Thoracic aorta (tissue), 2 donors: ENCODE data around the gene PARP6. TPM values are rescaled to one million over a fixed set of nuclear protein-coding genes. Genes with fewer than 3 reads are reported as not detected.

ENCODE experiments used
- ATAC-seq: fragments of 150-250 bp; one replicate; pipeline ENCODE4 v1.8.0; 2017; ENCODE audit warnings: low read depth; ENCODE audit not compliant: insufficient number of reproducible peaks, low FRiP score
- DNase-seq: peaks from one replicate; pipeline ENCODE4 v3.0.0-alpha.2; 2020; ENCODE audit warnings: low spot score
- H3K27ac ChIP-seq, 2 donors: fragments of 200-600 bp; sonication (generic); 1 replicate in 1 of 2; 2 replicates in 1 of 2; pipeline ENCODE4 v1.5.1; 2016; ENCODE audit warnings: mild to moderate bottlenecking in 2 of 2, moderate library complexity in 2 of 2
- H3K27me3 ChIP-seq: fragments of 200-600 bp; sonication (generic); replicated peaks from 2 replicates; pipeline ENCODE4 v1.6.0; 2016; ENCODE audit warnings: mild to moderate bottlenecking; ENCODE audit not compliant: insufficient read depth
- H3K36me3 ChIP-seq: fragments of 200-600 bp; sonication (generic); one replicate; pipeline ENCODE4 v1.5.1; 2016
- H3K4me1 ChIP-seq, 2 donors: fragments of 200-600 bp; sonication (generic); 1 replicate in 1 of 2; 2 replicates in 1 of 2; pipeline versions ENCODE4 v1.5.1 to v1.6.0; 2016; ENCODE audit warnings: low read depth in 2 of 2, mild to moderate bottlenecking in 1 of 2; ENCODE audit not compliant: control insufficient read depth in 1 of 2
- H3K4me3 ChIP-seq: fragments of 200-600 bp; sonication (generic); 2 replicates; pipeline ENCODE4 v1.5.1; 2016; ENCODE audit warnings: mild to moderate bottlenecking
- H3K9me3 ChIP-seq: fragments of 200-600 bp; sonication (generic); 2 replicates; pipeline ENCODE4 v1.5.1; 2016
- total RNA-seq, 2 donors: library from RNA; depleted of rRNA; stranded (reverse); fragments of >200 nt; gene quantifications; one replicate each; pipeline versions ENCODE4 v1.1.0 to v1.2.3, GENCODE V29; 2016
- TF ChIP-seq, protein P1 (sequence below): fragments of 200-600 bp; sonication (generic); IDR thresholded peaks from one replicate; pipeline ENCODE4 v1.5.1; 2019; ENCODE audit warnings: antibody characterized with exemption

PARP6 gene
- total RNA-seq, 2 donors from 2014 or later = 44.0 to 49.9 TPM

DNA sequence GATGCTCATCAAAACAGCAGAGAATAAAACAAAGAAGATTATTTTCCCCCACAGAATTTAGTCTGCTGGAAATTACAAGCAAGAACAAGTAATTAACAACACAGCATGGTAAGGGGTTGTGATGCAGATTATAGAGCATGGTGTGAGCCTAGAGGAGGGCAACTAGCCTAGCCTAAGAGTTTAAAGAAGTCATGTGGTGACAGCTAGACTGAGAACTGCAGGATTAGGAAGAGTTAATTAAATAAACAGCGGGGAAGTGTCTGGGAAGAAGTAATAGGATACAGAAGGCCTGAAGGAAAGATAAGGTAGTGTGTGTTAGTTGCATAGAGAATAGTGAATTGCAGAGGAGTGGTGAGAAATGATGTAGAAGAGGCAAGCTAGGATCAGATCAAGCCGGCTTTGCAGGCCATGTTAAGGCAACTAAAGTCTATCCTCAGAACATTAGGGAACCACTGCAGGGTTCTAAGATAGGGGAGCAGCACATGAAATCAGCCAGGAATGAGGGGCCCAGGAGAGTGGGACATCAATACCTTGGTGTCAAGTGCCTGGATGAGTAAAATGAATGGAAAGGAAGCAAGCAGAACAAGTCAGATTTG is 29.5 kb downstream of the PARP6 start:
- no peak for DNase-seq
- TF ChIP-seq, protein P1, sequence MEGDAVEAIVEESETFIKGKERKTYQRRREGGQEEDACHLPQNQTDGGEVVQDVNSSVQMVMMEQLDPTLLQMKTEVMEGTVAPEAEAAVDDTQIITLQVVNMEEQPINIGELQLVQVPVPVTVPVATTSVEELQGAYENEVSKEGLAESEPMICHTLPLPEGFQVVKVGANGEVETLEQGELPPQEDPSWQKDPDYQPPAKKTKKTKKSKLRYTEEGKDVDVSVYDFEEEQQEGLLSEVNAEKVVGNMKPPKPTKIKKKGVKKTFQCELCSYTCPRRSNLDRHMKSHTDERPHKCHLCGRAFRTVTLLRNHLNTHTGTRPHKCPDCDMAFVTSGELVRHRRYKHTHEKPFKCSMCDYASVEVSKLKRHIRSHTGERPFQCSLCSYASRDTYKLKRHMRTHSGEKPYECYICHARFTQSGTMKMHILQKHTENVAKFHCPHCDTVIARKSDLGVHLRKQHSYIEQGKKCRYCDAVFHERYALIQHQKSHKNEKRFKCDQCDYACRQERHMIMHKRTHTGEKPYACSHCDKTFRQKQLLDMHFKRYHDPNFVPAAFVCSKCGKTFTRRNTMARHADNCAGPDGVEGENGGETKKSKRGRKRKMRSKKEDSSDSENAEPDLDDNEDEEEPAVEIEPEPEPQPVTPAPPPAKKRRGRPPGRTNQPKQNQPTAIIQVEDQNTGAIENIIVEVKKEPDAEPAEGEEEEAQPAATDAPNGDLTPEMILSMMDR = no peak
- Histone ChIP-seq H3K36me3 (peaks cover 45% of the 10 kb centered on the region), H3K9me3 (no peaks in the 10 kb centered on the region), H3K4me1 (peaks cover 2 to 3% of the 10 kb centered on the region in 2 donors), H3K27me3 (no peaks in the 10 kb centered on the region), H3K4me3 (no peak overlapping the region), H3K27ac (no peak overlapping the region)
- ATAC-seq = no peak

DNA sequence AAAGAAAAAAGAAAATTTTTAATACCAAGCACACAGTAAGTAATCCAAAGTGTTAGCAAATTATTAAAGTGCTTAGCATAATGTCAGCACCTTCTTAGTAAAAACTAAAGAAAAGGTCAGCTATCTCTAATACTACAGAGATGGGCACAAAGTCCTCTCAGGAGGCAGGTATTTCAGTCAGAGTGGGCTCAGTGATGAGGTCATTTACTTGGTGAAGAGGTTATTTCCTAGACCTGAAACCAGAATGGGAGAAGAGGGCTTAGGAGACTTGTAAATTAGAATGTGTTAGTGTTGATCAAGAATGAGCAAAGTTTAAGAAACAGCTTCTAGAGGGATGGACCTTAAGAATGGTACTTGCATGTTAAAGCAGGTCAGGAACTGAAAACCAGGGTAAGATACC is 32.7 kb downstream of the PARP6 start:
- H3K36me3 ChIP-seq = peaks cover 38% of the 10 kb centered on the region
- TF ChIP-seq, protein P1 = no peak
- ATAC-seq = no peak

DNA sequence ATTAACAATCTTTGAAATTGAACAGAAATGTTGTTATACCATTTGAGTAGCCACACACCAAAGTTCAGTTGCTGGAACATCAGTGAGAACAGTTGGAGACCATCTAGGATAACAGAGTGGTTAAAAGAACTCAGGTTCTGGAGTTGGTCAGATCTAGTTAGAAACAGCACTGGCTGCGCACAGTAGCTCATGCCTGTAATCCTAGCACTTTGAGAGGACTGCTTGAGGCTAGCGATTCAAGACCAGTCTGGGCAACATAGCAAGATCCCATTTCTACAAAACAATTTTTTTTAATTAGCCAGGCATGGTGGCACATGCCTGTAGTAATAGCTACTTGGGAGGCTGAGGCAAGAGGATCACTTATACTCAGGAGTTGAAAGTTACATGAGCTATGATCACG is 33.8 kb downstream of the PARP6 start:
- Histone ChIP-seq H3K4me3 (no peak overlapping the region), H3K4me1 (peaks cover 9 to 16% of the 10 kb centered on the region in 2 donors), H3K9me3 (no peaks in the 10 kb centered on the region), H3K36me3 (peaks cover 27% of the 10 kb centered on the region), H3K27ac (no peak overlapping the region), H3K27me3 (no peaks in the 10 kb centered on the region)
- TF ChIP-seq, protein P1 = no peak
- DNase-seq = no peak
- ATAC-seq = no peak

More for the DNA sequence above, 32.7 kb downstream of the PARP6 start:
- Histone ChIP-seq H3K9me3 (no peaks in the 10 kb centered on the region), H3K27me3 (no peaks in the 10 kb centered on the region), H3K4me3 (no peak overlapping the region), H3K27ac (no peak overlapping the region), H3K4me1 (peaks cover 9 to 16% of the 10 kb centered on the region in 2 donors)
- DNase-seq = no peak

DNA sequence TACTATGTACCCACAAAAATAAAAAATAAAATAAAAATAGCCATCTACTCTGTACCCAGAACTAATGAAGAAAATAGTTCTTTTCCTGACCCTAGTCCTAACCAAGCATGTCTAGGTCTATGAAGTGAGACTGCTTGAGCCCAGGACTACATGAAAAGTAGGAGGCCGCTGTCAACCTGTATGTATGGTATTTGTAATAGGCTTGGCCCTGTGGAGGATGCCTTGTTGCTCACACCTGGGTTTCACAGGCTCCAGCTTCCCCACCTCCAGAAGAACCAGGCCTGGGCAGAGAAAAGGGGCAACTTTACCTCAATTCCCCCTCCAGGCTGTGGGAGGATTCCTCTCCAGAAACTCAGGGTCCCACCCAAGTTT is 34.5 kb downstream of the PARP6 start:
- Histone ChIP-seq H3K27me3 (no peaks in the 10 kb centered on the region), H3K4me3 (no peak overlapping the region), H3K36me3 (peaks cover 24% of the 10 kb centered on the region), H3K9me3 (no peaks in the 10 kb centered on the region), H3K4me1 (peaks cover 10 to 19% of the 10 kb centered on the region in 2 donors), H3K27ac (peak overlapping the region; percentile 56 to 75)
- TF ChIP-seq, protein P1 = no peak
- ATAC-seq (no peak), DNase-seq (no peak)

GRCh38 chr15:72237029-72237852 is 35.1 kb downstream of the PARP6 start:
- H3K27me3 ChIP-seq = no peaks in the 10 kb centered on the region
- peak overlapping the region; percentile 44 for H3K4me3 ChIP-seq
- H3K4me1 ChIP-seq = peaks cover 16 to 25% of the 10 kb centered on the region in 2 donors
- TF ChIP-seq, protein P1 = no peak
- H3K36me3 ChIP-seq = peaks cover 19% of the 10 kb centered on the region
- ATAC-seq = peak; percentile 81
- H3K27ac ChIP-seq = peak overlapping the region; percentile 56 to 75
- DNase-seq = peak; percentile 43
- no peaks in the 10 kb centered on the region for H3K9me3 ChIP-seq
